ENCODE measurements around the gene SNRK.

GRCh38 chr3:43238801-43239200 lies 47.5 kb upstream of the SNRK start:
- TF ChIP-seq CTCF (IDR thresholded peaks at IDR 0.05; ENCODE audit: low read depth, low read length) (no peak), EZH2phosphoT487 (IDR thresholded peaks at IDR 0.05; ENCODE audit: low read depth) (no peak)

All from OCI-LY3 (cell line).